ENCODE measurements around the gene AGAP3. TPM values are rescaled to one million over a fixed set of nuclear protein-coding genes. Genes with fewer than 3 reads are reported as not detected.

The AGAP3 gene
- total RNA-seq, 1 experiment from 2014 or later: 126 TPM

DNA sequence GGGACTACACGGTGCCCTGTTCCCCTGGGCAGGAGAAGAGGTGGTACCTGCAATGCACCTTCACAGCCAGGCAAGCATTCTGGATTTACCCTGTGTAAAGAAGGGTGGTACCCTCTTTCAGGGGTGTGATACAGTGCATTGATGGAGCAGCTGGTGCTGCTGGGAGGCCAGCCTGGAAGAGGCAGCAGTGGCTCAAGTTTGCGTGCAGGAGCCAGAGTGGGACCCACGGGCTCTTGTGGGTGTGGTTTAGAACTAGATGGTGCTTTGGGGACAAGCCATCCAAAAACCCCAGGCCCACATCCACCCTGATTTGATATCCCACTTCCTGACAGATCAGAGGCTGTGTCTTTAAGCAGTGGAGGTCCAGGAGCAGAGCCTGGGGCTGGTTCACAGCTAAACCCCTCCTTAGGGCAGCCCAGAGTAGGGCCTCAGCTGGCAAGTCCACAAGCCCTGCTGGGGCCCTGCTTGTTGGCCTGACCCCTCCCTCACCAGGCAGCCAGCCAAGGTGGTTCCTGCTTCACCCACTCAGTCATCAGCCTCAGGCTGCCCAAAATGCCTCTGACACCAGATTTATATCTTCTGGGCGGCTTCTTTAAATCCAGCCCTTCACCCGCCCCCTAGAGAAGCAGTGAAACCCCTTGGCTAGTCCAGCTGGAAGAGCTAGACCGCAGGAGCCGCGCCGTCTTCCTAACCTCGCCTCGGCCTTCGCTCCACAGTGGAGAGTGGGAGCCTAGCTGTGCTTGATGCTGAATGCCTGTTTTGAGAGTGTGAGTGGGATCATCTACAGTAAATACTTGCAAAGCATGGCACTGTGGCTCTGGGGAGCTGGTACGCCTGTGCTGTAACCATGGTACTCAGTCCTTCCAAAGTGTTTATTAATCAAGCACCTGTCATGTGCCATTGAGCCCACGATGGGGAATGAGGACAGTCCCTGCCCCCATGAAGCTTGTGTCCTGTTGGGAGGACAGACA, 39.4 kb upstream of the AGAP3 start:
- H2AFZ ChIP-seq (ENCODE audit: low read depth, low read length, poor library complexity, severe bottlenecking): no peak overlapping the region
- no peaks in the 10 kb centered on the region for H3K36me3 ChIP-seq (ENCODE audit: control insufficient read depth in 1 of 2, insufficient read depth in 2 of 2, low read length in 2 of 2)
- H3K27me3 ChIP-seq (ENCODE audit: insufficient read depth, low read length): no peaks in the 10 kb centered on the region
- H4K20me1 ChIP-seq (ENCODE audit: insufficient read depth): no peaks in the 10 kb centered on the region
- H3K9me3 ChIP-seq (ENCODE audit: control insufficient read depth in 1 of 2, insufficient read depth in 1 of 2, low read depth in 1 of 2, low read length in 2 of 2): no peaks in the 10 kb centered on the region
- TF ChIP-seq SP1 (IDR thresholded peaks at IDR 0.05; ENCODE audit: low read depth) (no peak), ZFX (IDR thresholded peaks at IDR 0.05) (no peak), ELF1 (IDR thresholded peaks at IDR 0.05; ENCODE audit: borderline replicate concordance, low read depth) (no peak)
- H3K79me2 ChIP-seq (ENCODE audit: insufficient read depth, low read length): no peaks in the 10 kb centered on the region
- ChIA-PET RAD21 (ENCODE audit: low non-redundant PET in 1 of 2, low total read pairs in 2 of 2, uncharacterized antibody in 2 of 2, unreplicated experiment in 2 of 2) (no interaction called here), POLR2A (no interaction called here), CTCF (no interaction called here)
- no peaks in the 10 kb centered on the region for H3K9me2 ChIP-seq (ENCODE audit: insufficient read depth)
- H3K27ac ChIP-seq (ENCODE audit: low read depth, low read length): no peak overlapping the region
- intact Hi-C loops (cut with micrococcal nuclease): no loop called here
- ATAC-seq (0 out of 2 replicates have a peak, but pooled peaks have one; percentile 11), DNase-seq (ENCODE audit: low read depth, low spot score) (no peak)
- BruUV-seq (replicated peaks): no TSS peak
- H3K4me3 ChIP-seq (replicated peaks in 1 of 2; ENCODE audit: low read depth in 1 of 2, low read length in 2 of 2): no peak overlapping the region
- H3K9ac ChIP-seq (ENCODE audit: low read length): no peak overlapping the region
- no peaks in the 10 kb centered on the region for H3K4me1 ChIP-seq (ENCODE audit: control insufficient read depth in 1 of 2, insufficient read depth in 2 of 2, low read length in 2 of 2)
- H3K4me2 ChIP-seq (ENCODE audit: low read length): no peak overlapping the region

DNA sequence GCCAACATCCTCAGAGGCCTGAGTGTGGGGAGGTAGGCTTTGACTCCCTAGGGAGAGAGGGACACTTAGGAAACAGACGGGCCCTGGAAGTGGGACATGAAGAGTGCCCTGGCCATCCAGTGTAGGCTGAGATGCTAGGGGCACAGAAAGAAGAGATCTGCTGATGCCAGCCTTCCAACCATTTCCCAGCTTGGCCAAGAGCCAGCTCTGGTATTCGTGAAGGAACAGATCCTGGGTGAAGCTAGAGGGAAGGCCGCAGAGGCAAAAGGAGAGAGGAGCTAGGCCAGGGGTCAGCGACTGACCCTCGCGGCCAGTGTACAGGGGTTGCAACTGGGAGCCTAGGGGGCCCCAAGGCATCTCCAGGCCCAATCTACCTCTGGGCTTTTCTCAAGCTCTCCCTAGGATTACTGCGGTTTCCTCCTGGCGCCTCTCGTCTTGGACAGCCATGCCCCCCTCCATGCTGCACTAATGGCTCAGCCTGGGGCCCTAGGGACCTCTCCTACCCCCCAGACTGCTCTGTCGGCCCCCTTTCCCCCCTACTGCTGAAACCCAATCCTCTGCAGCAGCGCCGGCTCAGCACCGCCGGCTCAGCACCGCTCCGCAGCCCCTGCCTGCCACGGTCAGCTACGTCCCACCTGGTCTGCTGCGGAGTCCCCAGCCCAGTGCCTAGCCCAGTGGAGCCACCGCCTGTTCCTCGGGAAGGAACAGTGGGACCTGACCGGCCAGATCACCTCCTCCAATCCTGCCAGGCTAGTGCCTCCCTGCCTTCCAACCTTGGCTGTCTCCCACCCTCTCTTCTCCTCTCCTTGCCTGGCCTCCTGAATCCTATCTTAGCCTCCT, 38.1 kb upstream of the AGAP3 start, which contains the start of gene ASIC3:
Gene ASIC3 (plus strand): TSS at position 556 of the 840 bp plus-strand sequence. CDS start 355 bp downstream, outside the sequence.
- no peaks in the 10 kb centered on the region for H3K9me3 ChIP-seq (ENCODE audit: control insufficient read depth in 1 of 2, insufficient read depth in 1 of 2, low read depth in 1 of 2, low read length in 2 of 2)
- H4K20me1 ChIP-seq (ENCODE audit: insufficient read depth): no peaks in the 10 kb centered on the region
- DNase-seq (ENCODE audit: low read depth, low spot score) (no peak), ATAC-seq (no peak)
- H3K27me3 ChIP-seq (ENCODE audit: insufficient read depth, low read length): no peaks in the 10 kb centered on the region
- no peak within 1 kb of the TSS for H3K4me2 ChIP-seq (ENCODE audit: low read length)
- H3K27ac ChIP-seq (ENCODE audit: low read depth, low read length): no peak within 1 kb of the TSS
- H3K9ac ChIP-seq (ENCODE audit: low read length): no peak within 1 kb of the TSS
- no peak within 1 kb of the TSS for H3K4me3 ChIP-seq (replicated peaks in 1 of 2; ENCODE audit: low read depth in 1 of 2, low read length in 2 of 2)
- H3K36me3 ChIP-seq (ENCODE audit: control insufficient read depth in 1 of 2, insufficient read depth in 2 of 2, low read length in 2 of 2): no peaks in the 10 kb centered on the region
- H3K9me2 ChIP-seq (ENCODE audit: insufficient read depth): no peaks in the 10 kb centered on the region
- RAD21 ChIA-PET (ENCODE audit: low non-redundant PET in 1 of 2, low total read pairs in 2 of 2, uncharacterized antibody in 2 of 2, unreplicated experiment in 2 of 2): no interaction called here
- intact Hi-C loops (cut with micrococcal nuclease): no loop called here
- no peaks in the 10 kb centered on the region for H3K79me2 ChIP-seq (ENCODE audit: insufficient read depth, low read length)
- BruUV-seq (replicated peaks): no TSS peak
- H2AFZ ChIP-seq (ENCODE audit: low read depth, low read length, poor library complexity, severe bottlenecking): no peak within 1 kb of the TSS
- no peaks in the 10 kb centered on the region for H3K4me1 ChIP-seq (ENCODE audit: control insufficient read depth in 1 of 2, insufficient read depth in 2 of 2, low read length in 2 of 2)
- POLR2A ChIA-PET: no interaction called here
- CTCF ChIA-PET: interaction anchor here (0.6 kb wide), 1 partner anchor 39 kb away, joined by 4 read pairs; no protein-coding TSS in a partner anchor
- no peak for TF ChIP-seq EZH2phosphoT487 (IDR thresholded peaks at IDR 0.05; ENCODE audit: borderline replicate concordance)
- TF ChIP-seq CBX3 (IDR thresholded peaks at IDR 0.05; ENCODE audit: low read depth): no peak
- TF ChIP-seq ZFX (IDR thresholded peaks at IDR 0.05): no peak
- no peak for TF ChIP-seq POLR2AphosphoS5 (IDR thresholded peaks at IDR 0.05; ENCODE audit: low read depth, low read length)
- no peak for TF ChIP-seq POLR2A (IDR thresholded peaks at IDR 0.05; ENCODE audit: borderline replicate concordance, extremely low read depth, insufficient read depth, insufficient read length)
- TF ChIP-seq, protein P1, sequence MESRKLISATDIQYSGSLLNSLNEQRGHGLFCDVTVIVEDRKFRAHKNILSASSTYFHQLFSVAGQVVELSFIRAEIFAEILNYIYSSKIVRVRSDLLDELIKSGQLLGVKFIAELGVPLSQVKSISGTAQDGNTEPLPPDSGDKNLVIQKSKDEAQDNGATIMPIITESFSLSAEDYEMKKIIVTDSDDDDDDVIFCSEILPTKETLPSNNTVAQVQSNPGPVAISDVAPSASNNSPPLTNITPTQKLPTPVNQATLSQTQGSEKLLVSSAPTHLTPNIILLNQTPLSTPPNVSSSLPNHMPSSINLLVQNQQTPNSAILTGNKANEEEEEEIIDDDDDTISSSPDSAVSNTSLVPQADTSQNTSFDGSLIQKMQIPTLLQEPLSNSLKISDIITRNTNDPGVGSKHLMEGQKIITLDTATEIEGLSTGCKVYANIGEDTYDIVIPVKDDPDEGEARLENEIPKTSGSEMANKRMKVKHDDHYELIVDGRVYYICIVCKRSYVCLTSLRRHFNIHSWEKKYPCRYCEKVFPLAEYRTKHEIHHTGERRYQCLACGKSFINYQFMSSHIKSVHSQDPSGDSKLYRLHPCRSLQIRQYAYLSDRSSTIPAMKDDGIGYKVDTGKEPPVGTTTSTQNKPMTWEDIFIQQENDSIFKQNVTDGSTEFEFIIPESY (IDR thresholded peaks at IDR 0.05; ENCODE audit: extremely low read depth, insufficient replicate concordance, low read length): no peak
- TF ChIP-seq YY1 (IDR thresholded peaks at IDR 0.05; ENCODE audit: extremely low read depth, insufficient replicate concordance, low read depth, low read length): no peak
- TF ChIP-seq ELF1 (IDR thresholded peaks at IDR 0.05; ENCODE audit: borderline replicate concordance, low read depth): no peak
- no peak for TF ChIP-seq SIN3A (IDR thresholded peaks at IDR 0.05; ENCODE audit: low read depth)
